K562 (cell line): ENCODE measurements around the gene WDR86.

Experiments used
- CTCF ChIP-seq, 3 experiments: IDR thresholded peaks in 2 of 3; conservative IDR thresholded peaks in 1 of 3; 2 replicates each; pipeline ENCODE4 v1.5.1; 2011 to 2012; ENCODE audit warnings: low read length in 3 of 3, mild to moderate bottlenecking in 3 of 3, control low read depth in 2 of 3, improper control_type of control experiment in 1 of 3, inconsistent platforms in 1 of 3, low read depth in 1 of 3, mixed read lengths in 1 of 3, moderate library complexity in 1 of 3; ENCODE audit not compliant: insufficient read depth in 2 of 3
- HBP1 ChIP-seq: fragments of 450-650 bp; formaldehyde crosslinking; IDR thresholded peaks from 2 replicates; pipeline ENCODE4 v1.4.0; 2022; ENCODE audit warnings: missing genetic modification characterization
- REST ChIP-seq, 2 experiments: fragments of 450-650 bp; formaldehyde crosslinking in 1 of 2; IDR thresholded peaks; 2 replicates each; pipeline versions ENCODE4 v1.4.0 to v1.6.1; 2014 to 2020; ENCODE audit warnings: mild to moderate bottlenecking in 2 of 2, borderline replicate concordance in 1 of 2, low read depth in 1 of 2
- TBP ChIP-seq: optimal IDR thresholded peaks from 2 replicates; pipeline ENCODE3; 2011; ENCODE audit warnings: low read depth, low read length, improper control_type of control experiment
- ZKSCAN3 ChIP-seq: fragments of 250-450 bp; sonication (Bioruptor Pico); IDR thresholded peaks from 2 replicates; pipeline ENCODE4 v1.4.0; 2020
- ZNF764 ChIP-seq: fragments of 250-450 bp; sonication (Bioruptor Pico); IDR thresholded peaks from 2 replicates; pipeline ENCODE4 v1.4.0; 2020; ENCODE audit warnings: low read depth, mild to moderate bottlenecking, moderate library complexity

GRCh38 chr7:151439855-151440798 is 30.3 kb upstream of the WDR86 start, which contains the start of gene CRYGN:
- TF ChIP-seq HBP1 (no peak), CTCF (IDR thresholded peaks at IDR 0.05 in 2 of 3, conservative IDR thresholded peaks at IDR 0.05 in 1 of 3; ENCODE audit: insufficient read depth in 2 of 3, low read depth in 1 of 3, low read length in 3 of 3) (no peak), ZKSCAN3 (CRISPR knock-in tag) (no peak), ZNF764 (CRISPR knock-in tag) (no peak), TBP (no peak), REST (IDR thresholded peaks at IDR 0.05; ENCODE audit: borderline replicate concordance) (no peak), REST (CRISPR knock-in tag; IDR thresholded peaks at IDR 0.05; ENCODE audit: low read depth) (no peak)
